ENCODE results near the gene GGA1.

Gene GGA1

GRCh38 chr22:37627545-37627944 lies 18.9 kb downstream of the GGA1 start:
- peaks cover 49% of the 10 kb centered on the region for H3K36me3 ChIP-seq

GRCh38 chr22:37628830-37629229 lies 20.2 kb downstream of the GGA1 start:
- H3K4me1 ChIP-seq (ENCODE audit: control insufficient read depth in 1 of 2, insufficient read depth in 1 of 2, low read depth in 1 of 2, low read length in 1 of 2): peaks cover 35 to 40% of the 10 kb centered on the region in 2 experiments
- H3K36me3 ChIP-seq: peaks cover 44% of the 10 kb centered on the region
- TF ChIP-seq CTCF (IDR thresholded peaks at IDR 0.05): no peak
- no peaks in the 10 kb centered on the region for H3K27me3 ChIP-seq
- H3K9me3 ChIP-seq: no peaks in the 10 kb centered on the region
- no peak overlapping the region for H3K4me3 ChIP-seq (ENCODE audit: low read depth in 1 of 2, low read length in 1 of 2)
- H3K27ac ChIP-seq: peak overlapping the region; percentile 87

More at GRCh38 chr22:37627545-37627944, 18.9 kb downstream of the GGA1 start:
- Histone ChIP-seq H3K4me1 (ENCODE audit: control insufficient read depth in 1 of 2, insufficient read depth in 1 of 2, low read depth in 1 of 2, low read length in 1 of 2) (peaks cover 22 to 33% of the 10 kb centered on the region in 2 experiments), H3K27me3 (no peaks in the 10 kb centered on the region), H3K27ac (peak overlapping the region; percentile 87), H3K9me3 (no peaks in the 10 kb centered on the region), H3K4me3 (ENCODE audit: low read depth in 1 of 2, low read length in 1 of 2) (peak overlapping the region in 1 of 2 experiments; percentile 25)
- no peak for TF ChIP-seq CTCF (IDR thresholded peaks at IDR 0.05)

GRCh38 chr22:37629928-37630327 lies 21.3 kb downstream of the GGA1 start:
- peaks cover 46 to 51% of the 10 kb centered on the region in 2 experiments for H3K4me1 ChIP-seq (ENCODE audit: control insufficient read depth in 1 of 2, insufficient read depth in 1 of 2, low read depth in 1 of 2, low read length in 1 of 2)
- H3K4me3 ChIP-seq (ENCODE audit: low read depth in 1 of 2, low read length in 1 of 2): no peak overlapping the region
- no peak for TF ChIP-seq CTCF (IDR thresholded peaks at IDR 0.05)
- no peaks in the 10 kb centered on the region for H3K27me3 ChIP-seq
- no peak overlapping the region for H3K27ac ChIP-seq
- H3K9me3 ChIP-seq: no peaks in the 10 kb centered on the region
- H3K36me3 ChIP-seq: peaks cover 42% of the 10 kb centered on the region

- no peak for TF ChIP-seq CTCF (IDR thresholded peaks at IDR 0.05)
- peak overlapping the region; percentile 95 for H3K27ac ChIP-seq
- no peaks in the 10 kb centered on the region for H3K9me3 ChIP-seq
- H3K27me3 ChIP-seq: no peaks in the 10 kb centered on the region
- H3K36me3 ChIP-seq: peaks cover 33% of the 10 kb centered on the region
- no peak overlapping the region for H3K4me3 ChIP-seq (ENCODE audit: low read depth in 1 of 2, low read length in 1 of 2)
- H3K4me1 ChIP-seq (ENCODE audit: control insufficient read depth in 1 of 2, insufficient read depth in 1 of 2, low read depth in 1 of 2, low read length in 1 of 2): peaks cover 48 to 61% of the 10 kb centered on the region in 2 experiments
These were observed 22.3 kb downstream of the GGA1 start for GRCh38 chr22:37630839-37631435.

GRCh38 chr22:37631448-37632173 lies 23.0 kb downstream of the GGA1 start:
- Histone ChIP-seq H3K27me3 (no peaks in the 10 kb centered on the region), H3K9me3 (no peaks in the 10 kb centered on the region), H3K4me1 (ENCODE audit: control insufficient read depth in 1 of 2, insufficient read depth in 1 of 2, low read depth in 1 of 2, low read length in 1 of 2) (peaks cover 52 to 67% of the 10 kb centered on the region in 2 experiments), H3K36me3 (peaks cover 31% of the 10 kb centered on the region), H3K4me3 (ENCODE audit: low read depth in 1 of 2, low read length in 1 of 2) (no peak overlapping the region), H3K27ac (peak overlapping the region; percentile 95)
- TF ChIP-seq CTCF (IDR thresholded peaks at IDR 0.05): no peak
